ENCODE results near the gene SIAH1. TPM values are rescaled to one million over a fixed set of nuclear protein-coding genes. Genes with fewer than 3 reads are reported as not detected.
A peak's percentile ranks its signal among the peaks of the same experiment; 100 is the strongest.

SIAH1 gene
- total RNA-seq, 4 donors from 2014 or later = 21.6 to 31.0 (median 25.9) TPM

- DNase-seq (ENCODE audit: extremely low spot score) = no peak
- Histone ChIP-seq H3K27ac (replicated peaks in 1 of 4) (peak overlapping the region in 1 of 4 donors; percentile 28), H3K36me3 (peaks cover 0 to 13% (median 9%) of the 10 kb centered on the region in 4 donors), H3K4me3 (no peak overlapping the region), H3K27me3 (no peaks in the 10 kb centered on the region), H3K9me3 (no peaks in the 10 kb centered on the region), H3K4me1 (peaks cover 20 to 32% (median 30%) of the 10 kb centered on the region in 4 donors)
- intact Hi-C loops (cut with DNase I) = no loop called here
- TF ChIP-seq EP300 (IDR thresholded peaks at IDR 0.05) = no peak
- TF ChIP-seq POLR2AphosphoS5 (IDR thresholded peaks at IDR 0.05) = peak in 1 of 2 donors; percentile 18
- no peak for TF ChIP-seq CTCF (IDR thresholded peaks at IDR 0.05)
- 80% methylated on average over 12 of the region's 12 CpGs for WGBS
Measured at GRCh38 chr16:48361540-48362144, 23.6 kb downstream of the SIAH1 start.

GRCh38 chr16:48361012-48361411, 24.2 kb downstream of the SIAH1 start:
- Histone ChIP-seq H3K4me3 (no peak overlapping the region), H3K27me3 (no peaks in the 10 kb centered on the region), H3K9me3 (no peaks in the 10 kb centered on the region), H3K4me1 (peaks cover 16 to 29% (median 26%) of the 10 kb centered on the region in 4 donors), H3K36me3 (peaks cover 0 to 13% (median 9%) of the 10 kb centered on the region in 4 donors), H3K27ac (replicated peaks in 1 of 4) (no peak overlapping the region)
- WGBS = 94% methylated on average over 3 of the region's 3 CpGs
- DNase-seq (ENCODE audit: extremely low spot score) = no peak
- intact Hi-C loops (cut with DNase I) = no loop called here
- TF ChIP-seq CTCF (IDR thresholded peaks at IDR 0.05) = no peak
- TF ChIP-seq POLR2A (IDR thresholded peaks at IDR 0.05; ENCODE audit: low read depth) = no peak
- no peak for TF ChIP-seq EP300 (IDR thresholded peaks at IDR 0.05)
- TF ChIP-seq POLR2AphosphoS5 (IDR thresholded peaks at IDR 0.05) = no peak

GRCh38 chr16:48359983-48360382, 25.2 kb downstream of the SIAH1 start:
- TF ChIP-seq EP300 (IDR thresholded peaks at IDR 0.05) (no peak), CTCF (IDR thresholded peaks at IDR 0.05) (no peak), POLR2A (IDR thresholded peaks at IDR 0.05; ENCODE audit: low read depth) (no peak), POLR2AphosphoS5 (IDR thresholded peaks at IDR 0.05) (no peak)
- no peak overlapping the region for H3K4me3 ChIP-seq
- no peak overlapping the region for H3K27ac ChIP-seq (replicated peaks in 1 of 4)
- peaks cover 9 to 28% (median 20%) of the 10 kb centered on the region in 4 donors for H3K4me1 ChIP-seq
- peaks cover 4 to 20% (median 11%) of the 10 kb centered on the region in 4 donors for H3K36me3 ChIP-seq
- 92% methylated on average over 2 of the region's 2 CpGs for WGBS
- DNase-seq (ENCODE audit: extremely low spot score) = no peak
- intact Hi-C loops (cut with DNase I) = no loop called here
- no peaks in the 10 kb centered on the region for H3K9me3 ChIP-seq
- H3K27me3 ChIP-seq = no peaks in the 10 kb centered on the region

- Histone ChIP-seq H3K36me3 (peaks cover 6 to 22% (median 11%) of the 10 kb centered on the region in 4 donors), H3K4me1 (peaks cover 0 to 26% (median 14%) of the 10 kb centered on the region in 4 donors), H3K9me3 (no peaks in the 10 kb centered on the region), H3K27me3 (no peaks in the 10 kb centered on the region), H3K4me3 (no peak overlapping the region), H3K27ac (replicated peaks in 1 of 4) (no peak overlapping the region)
- intact Hi-C loops (cut with DNase I) = no loop called here
- no peak for TF ChIP-seq POLR2AphosphoS5 (IDR thresholded peaks at IDR 0.05)
- DNase-seq (ENCODE audit: extremely low spot score) = no peak
- WGBS = 92% methylated on average over 3 of the region's 3 CpGs
Measured at GRCh38 chr16:48358419-48358818, 26.8 kb downstream of the SIAH1 start.

- Histone ChIP-seq H3K9me3 (no peaks in the 10 kb centered on the region), H3K36me3 (peaks cover 17 to 31% (median 20%) of the 10 kb centered on the region in 4 donors)
Measured at GRCh38 chr16:48356633-48357376, 28.4 kb downstream of the SIAH1 start.

More at GRCh38 chr16:48356633-48357376, 28.4 kb downstream of the SIAH1 start:
- DNase-seq (ENCODE audit: extremely low spot score) = no peak
- no peak overlapping the region for H3K4me3 ChIP-seq
- whole genome bisulfite sequencing = 83% methylated on average over 4 of the region's 4 CpGs
- intact Hi-C loops (cut with DNase I) = no loop called here
- TF ChIP-seq POLR2A (IDR thresholded peaks at IDR 0.05; ENCODE audit: low read depth) (no peak), CTCF (IDR thresholded peaks at IDR 0.05) (no peak), EP300 (IDR thresholded peaks at IDR 0.05) (no peak), POLR2AphosphoS5 (IDR thresholded peaks at IDR 0.05) (no peak)
- no peak overlapping the region for H3K27ac ChIP-seq (replicated peaks in 1 of 4)
- peaks cover 0 to 26% (median 12%) of the 10 kb centered on the region in 4 donors for H3K4me1 ChIP-seq
- H3K27me3 ChIP-seq = no peaks in the 10 kb centered on the region
